ENCODE measurements around the gene PTGER1. TPM values are rescaled to one million over a fixed set of nuclear protein-coding genes. Genes with fewer than 3 reads are reported as not detected.

The PTGER1 gene
- total and polyA plus RNA-seq, 10 of the 15 experiments (the other 5 are each of a cell fraction or from before 2014, with no cell fraction given), result not detected

DNA sequence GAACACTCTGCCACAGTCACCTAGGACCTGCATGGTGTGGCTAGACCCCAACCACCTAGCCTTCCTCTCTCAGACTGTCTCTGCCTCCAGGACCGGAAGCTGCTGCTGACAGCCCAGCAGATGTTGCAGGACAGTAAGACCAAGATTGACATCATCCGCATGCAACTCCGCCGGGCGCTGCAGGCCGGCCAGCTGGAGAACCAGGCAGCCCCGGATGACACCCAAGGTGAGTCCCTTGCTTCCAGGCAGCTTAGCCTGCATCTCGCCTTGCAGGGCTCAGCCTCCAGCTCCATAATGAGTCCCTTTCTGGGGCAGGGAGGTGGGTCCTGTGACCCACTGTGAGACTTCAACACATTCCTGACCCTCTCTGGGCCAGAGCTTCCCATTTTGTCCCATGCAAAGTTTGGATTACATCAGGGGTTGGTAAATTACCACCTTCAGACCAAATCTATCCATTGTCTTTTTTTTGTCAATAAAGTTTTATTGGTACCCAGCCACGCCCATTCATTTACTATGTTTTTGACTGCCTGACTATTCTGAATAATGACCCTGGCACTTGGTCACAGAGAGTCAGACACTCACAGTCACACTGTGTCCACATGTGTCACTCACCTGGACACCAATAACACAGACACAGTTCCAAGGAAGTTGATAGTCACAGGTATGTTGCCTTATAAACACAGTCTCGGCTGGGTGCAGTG is 28.7 kb downstream of the PTGER1 start:
- Histone ChIP-seq H4K20me1 (ENCODE audit: control insufficient read depth, insufficient read depth) (no peaks in the 10 kb centered on the region; the same call in 1 of the 2 replicates), H3K9ac (ENCODE audit: control insufficient read depth, insufficient read depth, low read length) (no peak overlapping the region), H3K4me3 (no peak overlapping the region), H2AFZ (ENCODE audit: control insufficient read depth, low read depth, low read length) (no peak overlapping the region), H3K9me3 (replicated peaks; ENCODE audit: control insufficient read depth, insufficient read depth, low read length) (no peaks in the 10 kb centered on the region; the same call in 2 of the 3 replicates), H3K79me2 (ENCODE audit: control insufficient read depth, insufficient read depth, low read length) (peaks cover 3% of the 10 kb centered on the region; the same call in 1 of the 2 replicates), H3K36me3 (ENCODE audit: control insufficient read depth in 2 of 2, insufficient read depth in 2 of 2, low read length in 1 of 2) (peaks cover 35 to 57% of the 10 kb centered on the region in 2 experiments), H3K27ac (ENCODE audit: control insufficient read depth, insufficient read depth) (no peak overlapping the region), H3K27me3 (replicated peaks in 1 of 2; ENCODE audit: control insufficient read depth in 2 of 2, insufficient read depth in 2 of 2, low read length in 1 of 2) (no peaks in the 10 kb centered on the region), H3K4me2 (ENCODE audit: control insufficient read depth, insufficient read depth) (no peak overlapping the region), H3K4me1 (ENCODE audit: control insufficient read depth, insufficient read depth, low read length) (no peaks in the 10 kb centered on the region)
- BruUV-seq (replicated peaks), result no TSS peak
- TF ChIP-seq EED (IDR thresholded peaks at IDR 0.05; ENCODE audit: low read depth), result no peak
- TF ChIP-seq ZNF384 (IDR thresholded peaks at IDR 0.05; ENCODE audit: borderline replicate concordance, low read depth, low read length), result no peak
- no peak for TF ChIP-seq NR2F1 (conservative IDR thresholded peaks at IDR 0.05)
- TF ChIP-seq STAT3 (IDR thresholded peaks at IDR 0.05; ENCODE audit: low read depth, low read length), result no peak
- no peak for TF ChIP-seq BMI1 (IDR thresholded peaks at IDR 0.05; ENCODE audit: borderline replicate concordance)
- TF ChIP-seq, protein P1, sequence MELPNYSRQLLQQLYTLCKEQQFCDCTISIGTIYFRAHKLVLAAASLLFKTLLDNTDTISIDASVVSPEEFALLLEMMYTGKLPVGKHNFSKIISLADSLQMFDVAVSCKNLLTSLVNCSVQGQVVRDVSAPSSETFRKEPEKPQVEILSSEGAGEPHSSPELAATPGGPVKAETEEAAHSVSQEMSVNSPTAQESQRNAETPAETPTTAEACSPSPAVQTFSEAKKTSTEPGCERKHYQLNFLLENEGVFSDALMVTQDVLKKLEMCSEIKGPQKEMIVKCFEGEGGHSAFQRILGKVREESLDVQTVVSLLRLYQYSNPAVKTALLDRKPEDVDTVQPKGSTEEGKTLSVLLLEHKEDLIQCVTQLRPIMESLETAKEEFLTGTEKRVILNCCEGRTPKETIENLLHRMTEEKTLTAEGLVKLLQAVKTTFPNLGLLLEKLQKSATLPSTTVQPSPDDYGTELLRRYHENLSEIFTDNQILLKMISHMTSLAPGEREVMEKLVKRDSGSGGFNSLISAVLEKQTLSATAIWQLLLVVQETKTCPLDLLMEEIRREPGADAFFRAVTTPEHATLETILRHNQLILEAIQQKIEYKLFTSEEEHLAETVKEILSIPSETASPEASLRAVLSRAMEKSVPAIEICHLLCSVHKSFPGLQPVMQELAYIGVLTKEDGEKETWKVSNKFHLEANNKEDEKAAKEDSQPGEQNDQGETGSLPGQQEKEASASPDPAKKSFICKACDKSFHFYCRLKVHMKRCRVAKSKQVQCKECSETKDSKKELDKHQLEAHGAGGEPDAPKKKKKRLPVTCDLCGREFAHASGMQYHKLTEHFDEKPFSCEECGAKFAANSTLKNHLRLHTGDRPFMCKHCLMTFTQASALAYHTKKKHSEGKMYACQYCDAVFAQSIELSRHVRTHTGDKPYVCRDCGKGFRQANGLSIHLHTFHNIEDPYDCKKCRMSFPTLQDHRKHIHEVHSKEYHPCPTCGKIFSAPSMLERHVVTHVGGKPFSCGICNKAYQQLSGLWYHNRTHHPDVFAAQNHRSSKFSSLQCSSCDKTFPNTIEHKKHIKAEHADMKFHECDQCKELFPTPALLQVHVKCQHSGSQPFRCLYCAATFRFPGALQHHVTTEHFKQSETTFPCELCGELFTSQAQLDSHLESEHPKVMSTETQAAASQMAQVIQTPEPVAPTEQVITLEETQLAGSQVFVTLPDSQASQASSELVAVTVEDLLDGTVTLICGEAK (IDR thresholded peaks at IDR 0.05; ENCODE audit: borderline replicate concordance), result peak; percentile 89
- TF ChIP-seq, protein P2, sequence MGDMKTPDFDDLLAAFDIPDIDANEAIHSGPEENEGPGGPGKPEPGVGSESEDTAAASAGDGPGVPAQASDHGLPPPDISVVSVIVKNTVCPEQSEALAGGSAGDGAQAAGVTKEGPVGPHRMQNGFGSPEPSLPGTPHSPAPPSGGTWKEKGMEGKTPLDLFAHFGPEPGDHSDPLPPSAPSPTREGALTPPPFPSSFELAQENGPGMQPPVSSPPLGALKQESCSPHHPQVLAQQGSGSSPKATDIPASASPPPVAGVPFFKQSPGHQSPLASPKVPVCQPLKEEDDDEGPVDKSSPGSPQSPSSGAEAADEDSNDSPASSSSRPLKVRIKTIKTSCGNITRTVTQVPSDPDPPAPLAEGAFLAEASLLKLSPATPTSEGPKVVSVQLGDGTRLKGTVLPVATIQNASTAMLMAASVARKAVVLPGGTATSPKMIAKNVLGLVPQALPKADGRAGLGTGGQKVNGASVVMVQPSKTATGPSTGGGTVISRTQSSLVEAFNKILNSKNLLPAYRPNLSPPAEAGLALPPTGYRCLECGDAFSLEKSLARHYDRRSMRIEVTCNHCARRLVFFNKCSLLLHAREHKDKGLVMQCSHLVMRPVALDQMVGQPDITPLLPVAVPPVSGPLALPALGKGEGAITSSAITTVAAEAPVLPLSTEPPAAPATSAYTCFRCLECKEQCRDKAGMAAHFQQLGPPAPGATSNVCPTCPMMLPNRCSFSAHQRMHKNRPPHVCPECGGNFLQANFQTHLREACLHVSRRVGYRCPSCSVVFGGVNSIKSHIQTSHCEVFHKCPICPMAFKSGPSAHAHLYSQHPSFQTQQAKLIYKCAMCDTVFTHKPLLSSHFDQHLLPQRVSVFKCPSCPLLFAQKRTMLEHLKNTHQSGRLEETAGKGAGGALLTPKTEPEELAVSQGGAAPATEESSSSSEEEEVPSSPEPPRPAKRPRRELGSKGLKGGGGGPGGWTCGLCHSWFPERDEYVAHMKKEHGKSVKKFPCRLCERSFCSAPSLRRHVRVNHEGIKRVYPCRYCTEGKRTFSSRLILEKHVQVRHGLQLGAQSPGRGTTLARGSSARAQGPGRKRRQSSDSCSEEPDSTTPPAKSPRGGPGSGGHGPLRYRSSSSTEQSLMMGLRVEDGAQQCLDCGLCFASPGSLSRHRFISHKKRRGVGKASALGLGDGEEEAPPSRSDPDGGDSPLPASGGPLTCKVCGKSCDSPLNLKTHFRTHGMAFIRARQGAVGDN (IDR thresholded peaks at IDR 0.05), result no peak
- ChIA-PET SMC1A (ENCODE audit: uncharacterized antibody, unreplicated experiment) (no interaction called here), CTCF (interaction anchor here (0.7 to 0.8 kb wide), 2 partner anchors 14 to 33 kb away, joined by 3 read pairs; no protein-coding TSS in a partner anchor), POLR2A (no interaction called here), RAD21 (ENCODE audit: unreplicated experiment) (interaction anchor here (0.6 kb wide), 1 partner anchor 310 kb away, joined by 3 read pairs; no protein-coding TSS in a partner anchor)
- DNase-seq (ENCODE audit: low read depth, low spot score) (no peak), ATAC-seq (no peak), FAIRE-seq (no peak)
- in situ Hi-C loops (cut with MboI) (no loop called here), intact Hi-C loops (cut with micrococcal nuclease; ENCODE audit: unreplicated experiment) (no loop called here)
- 99% methylated on average over 10 of the region's 10 CpGs for WGBS (ENCODE audit: insufficient coverage, insufficient replicate concordance, low lambda C conversion rate, missing lambda C conversion rate)

All from GM12878 (cell line).